Loucy (cell line): ENCODE results near the gene XRCC4.

Experiments used
- H2AFZ ChIP-seq: fragments of 200-600 bp; sonication (generic); 2 replicates; pipeline ENCODE4 v1.6.0; 2016; ENCODE audit warnings: antibody characterized with exemption, mild to moderate bottlenecking, low read length, moderate library complexity
- H3F3A ChIP-seq: fragments of 200-600 bp; 2 replicates; pipeline ENCODE4 v1.6.0; 2016; ENCODE audit warnings: antibody characterized with exemption, low read depth, mild to moderate bottlenecking
- H3K27me3 ChIP-seq: fragments of 200-600 bp; sonication (generic); 2 replicates; pipeline ENCODE4 v1.6.1; 2014; ENCODE audit warnings: low read length, mild to moderate bottlenecking; ENCODE audit not compliant: insufficient read depth, poor library complexity, severe bottlenecking
- H3K36me3 ChIP-seq: fragments of 200-600 bp; sonication (generic); 2 replicates; pipeline ENCODE4 v1.6.1; 2016; ENCODE audit warnings: low read length; ENCODE audit not compliant: insufficient read depth
- H3K4me1 ChIP-seq: fragments of 200-600 bp; sonication (generic); 2 replicates; pipeline ENCODE4 v1.5.1; 2014; ENCODE audit warnings: low read length, mild to moderate bottlenecking; ENCODE audit not compliant: insufficient read depth, poor library complexity, severe bottlenecking
- H3K4me2 ChIP-seq: fragments of 200-600 bp; sonication (generic); 2 replicates; pipeline ENCODE4 v1.6.0; 2014; ENCODE audit warnings: antibody characterized with exemption, low read length, low read depth, mild to moderate bottlenecking; ENCODE audit not compliant: poor library complexity, severe bottlenecking
- H3K4me3 ChIP-seq: fragments of 200-600 bp; sonication (generic); 2 replicates; pipeline ENCODE4 v1.5.1; 2014; ENCODE audit warnings: low read length, mild to moderate bottlenecking, mixed read lengths; ENCODE audit not compliant: poor library complexity, severe bottlenecking
- H3K79me2 ChIP-seq: fragments of 200-600 bp; sonication (generic); 2 replicates; pipeline ENCODE4 v1.6.1; 2014; ENCODE audit warnings: low read length; ENCODE audit not compliant: insufficient read depth
- H3K9ac ChIP-seq: fragments of 200-600 bp; sonication (generic); 2 replicates; pipeline ENCODE4 v1.6.0; 2014; ENCODE audit warnings: mild to moderate bottlenecking, low read depth, low read length, moderate library complexity; ENCODE audit not compliant: poor library complexity, severe bottlenecking
- H3K9me2 ChIP-seq: fragments of 200-600 bp; sonication (generic); replicated peaks from 2 replicates; pipeline ENCODE4 v1.6.1; 2016; ENCODE audit warnings: low read depth, low read length, mixed read lengths
- H3K9me3 ChIP-seq: fragments of 200-600 bp; sonication (generic); 2 replicates; pipeline ENCODE4 v1.6.1; 2014; ENCODE audit warnings: mild to moderate bottlenecking, antibody characterized with exemption, low read length, low read depth; ENCODE audit not compliant: insufficient read depth
- H4K20me1 ChIP-seq: fragments of 200-600 bp; sonication (generic); 2 replicates; pipeline ENCODE4 v1.6.0; 2014; ENCODE audit warnings: antibody characterized with exemption, low read length, mild to moderate bottlenecking; ENCODE audit not compliant: insufficient read depth, poor library complexity, severe bottlenecking
- CTCF ChIP-seq: fragments of 200-600 bp; sonication (generic); conservative IDR thresholded peaks from 2 replicates; pipeline ENCODE4 v1.5.1; 2014; ENCODE audit warnings: mild to moderate bottlenecking, antibody characterized with exemption, low read length
- EZH2phosphoT487 ChIP-seq: fragments of 200-600 bp; IDR thresholded peaks from 2 replicates; pipeline ENCODE4 v1.6.1; 2018; ENCODE audit warnings: antibody characterized with exemption, mild to moderate bottlenecking, moderate library complexity, borderline replicate concordance

Gene XRCC4

GRCh38 chr5:83173826-83174225 is 96.5 kb downstream of the XRCC4 start:
- no peaks in the 10 kb centered on the region for H3F3A ChIP-seq
- H3K4me1 ChIP-seq, result peaks cover 10% of the 10 kb centered on the region
- no peaks in the 10 kb centered on the region for H3K79me2 ChIP-seq
- H3K9me2 ChIP-seq, result no peaks in the 10 kb centered on the region
- no peaks in the 10 kb centered on the region for H3K27me3 ChIP-seq
- H3K9ac ChIP-seq, result no peak overlapping the region
- no peak overlapping the region for H3K4me2 ChIP-seq
- no peaks in the 10 kb centered on the region for H4K20me1 ChIP-seq
- H3K36me3 ChIP-seq, result no peaks in the 10 kb centered on the region
- no peak overlapping the region for H2AFZ ChIP-seq
- H3K4me3 ChIP-seq, result no peak overlapping the region
- H3K9me3 ChIP-seq, result no peaks in the 10 kb centered on the region
- TF ChIP-seq CTCF (no peak), EZH2phosphoT487 (no peak)

DNA sequence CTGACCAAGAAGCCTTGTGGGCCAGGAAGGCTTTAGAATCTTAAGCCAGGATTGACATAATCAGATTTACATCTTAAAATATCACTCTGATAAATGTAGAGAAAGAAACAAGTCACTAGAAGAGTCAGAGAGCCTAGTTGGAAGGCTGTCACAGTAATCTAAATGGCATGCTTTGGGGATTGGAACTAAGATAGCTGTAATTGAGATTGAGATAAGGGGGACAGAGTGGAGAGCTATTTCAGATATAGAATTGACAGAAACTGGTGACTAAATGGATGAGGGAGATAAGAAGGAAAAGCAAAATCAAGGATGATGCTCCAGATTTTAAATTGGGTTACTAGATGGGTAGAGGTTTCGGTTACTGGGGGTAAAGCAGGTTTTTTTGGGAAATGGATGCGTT is 100.5 kb downstream of the XRCC4 start:
- Histone ChIP-seq H4K20me1 (no peaks in the 10 kb centered on the region), H2AFZ (no peak overlapping the region), H3K4me3 (no peak overlapping the region), H3K9me2 (no peaks in the 10 kb centered on the region), H3K36me3 (no peaks in the 10 kb centered on the region), H3K79me2 (no peaks in the 10 kb centered on the region), H3K9ac (no peak overlapping the region), H3K4me2 (no peak overlapping the region), H3K9me3 (no peaks in the 10 kb centered on the region), H3K4me1 (peaks cover 27% of the 10 kb centered on the region), H3K27me3 (no peaks in the 10 kb centered on the region), H3F3A (no peaks in the 10 kb centered on the region)
- TF ChIP-seq EZH2phosphoT487 (no peak), CTCF (no peak)

- H3K36me3 ChIP-seq, result no peaks in the 10 kb centered on the region
- H3K9ac ChIP-seq, result no peak overlapping the region
- peaks cover 27% of the 10 kb centered on the region for H3K4me1 ChIP-seq
- H3K4me3 ChIP-seq, result no peak overlapping the region
- no peak overlapping the region for H2AFZ ChIP-seq
- no peaks in the 10 kb centered on the region for H3K9me2 ChIP-seq
- H3K27me3 ChIP-seq, result no peaks in the 10 kb centered on the region
- no peaks in the 10 kb centered on the region for H3K79me2 ChIP-seq
- no peaks in the 10 kb centered on the region for H3F3A ChIP-seq
- no peaks in the 10 kb centered on the region for H3K9me3 ChIP-seq
- no peaks in the 10 kb centered on the region for H4K20me1 ChIP-seq
- no peak overlapping the region for H3K4me2 ChIP-seq
- no peak for TF ChIP-seq CTCF
- no peak for TF ChIP-seq EZH2phosphoT487
Measured at GRCh38 chr5:83179966-83180365, 102.6 kb downstream of the XRCC4 start.
